IMR-90 (cell line): ENCODE measurements around the gene DNAJC6. TPM values are rescaled to one million over a fixed set of nuclear protein-coding genes. Genes with fewer than 3 reads are reported as not detected.

Experiments used
- ATAC-seq: fragments of 200-7000 bp; cut with Tn5 transposase; 2 replicates; pipeline ENCODE4 v1.9.1; 2020; ENCODE audit warnings: low read depth, mild to moderate bottlenecking, moderate library complexity
- BruUV-seq: library from RNA; stranded (reverse); fragments of 400-500 nt; replicated peaks from 2 replicates; lab custom pipeline; 2021; lab: Mats Ljungman, UMichigan
- CTCF ChIA-PET: fragments of 300-600 bp; formaldehyde crosslinking; extraction: SDS; loops from one replicate; lab custom pipeline; 2021; ENCODE audit warnings: antibody characterized with exemption; lab: Yijun Ruan, JAX
- POLR2A ChIA-PET: fragments of 300-600 bp; sonication (Branson Sonifier 250); formaldehyde crosslinking; loops from one replicate; lab custom pipeline; 2022; ENCODE audit warnings: antibody characterized with exemption; ENCODE audit not compliant: unreplicated experiment; lab: Charles Lee
- DNase-seq: peaks from one replicate; pipeline ENCODE4 v3.0.0; 2013
- H2AFZ ChIP-seq: replicated peaks from 2 replicates; pipeline ENCODE3; 2013; ENCODE audit warnings: low read length, mild to moderate bottlenecking; ENCODE audit not compliant: poor library complexity
- H2AK5ac ChIP-seq: 2 replicates; pipeline ENCODE4 v1.6.1; 2013; ENCODE audit warnings: low read depth, low read length, inconsistent platforms
- H2AK9ac ChIP-seq: replicated peaks from 2 replicates; pipeline ENCODE3; 2013; ENCODE audit warnings: mild to moderate bottlenecking, low read depth, low read length, moderate library complexity; ENCODE audit not compliant: poor library complexity
- H2BK120ac ChIP-seq: 2 replicates; pipeline ENCODE4 v1.6.1; 2013; ENCODE audit warnings: low read depth, low read length, inconsistent platforms
- H2BK15ac ChIP-seq: 3 replicates; pipeline ENCODE4 v1.6.1; 2013; ENCODE audit warnings: low read depth, low read length, inconsistent platforms
- H2BK20ac ChIP-seq: 2 replicates; pipeline ENCODE4 v1.6.1; 2013; ENCODE audit warnings: low read depth, mild to moderate bottlenecking, inconsistent platforms, low read length, moderate library complexity
- H2BK5ac ChIP-seq: 2 replicates; pipeline ENCODE4 v1.6.1; 2013; ENCODE audit warnings: mild to moderate bottlenecking, low read depth, low read length, inconsistent platforms; ENCODE audit not compliant: poor library complexity, severe bottlenecking
- H3K14ac ChIP-seq: replicated peaks from 2 replicates; pipeline ENCODE4 v1.6.1; 2013; ENCODE audit warnings: low read depth, low read length, inconsistent platforms
- H3K18ac ChIP-seq: 2 replicates; pipeline ENCODE4 v1.6.1; 2013; ENCODE audit warnings: low read depth, low read length, control low read depth
- H3K23ac ChIP-seq: 2 replicates; pipeline ENCODE4 v1.6.1; 2013; ENCODE audit warnings: low read depth, low read length, inconsistent platforms
- H3K27ac ChIP-seq: 2 replicates; pipeline ENCODE4 v1.5.1; 2013; ENCODE audit warnings: mild to moderate bottlenecking, control low read depth, low read length; ENCODE audit not compliant: insufficient read depth
- H3K27me3 ChIP-seq: 2 replicates; pipeline ENCODE4 v1.6.1; 2013; ENCODE audit warnings: low read length; ENCODE audit not compliant: control insufficient read depth, insufficient read depth
- H3K36me3 ChIP-seq: 2 replicates; pipeline ENCODE4 v1.6.1; 2013; ENCODE audit warnings: low read length, mixed read lengths; ENCODE audit not compliant: control insufficient read depth, insufficient read depth
- H3K4ac ChIP-seq: 2 replicates; pipeline ENCODE4 v1.6.1; 2013; ENCODE audit warnings: low read depth, low read length, inconsistent platforms
- H3K4me1 ChIP-seq: 2 replicates; pipeline ENCODE4 v1.6.1; 2013; ENCODE audit warnings: low read length, mixed read lengths; ENCODE audit not compliant: control insufficient read depth, insufficient read depth
- H3K4me2 ChIP-seq: 2 replicates; pipeline ENCODE4 v1.6.1; 2013; ENCODE audit warnings: low read depth, mild to moderate bottlenecking, control low read depth, low read length, moderate library complexity
- H3K4me3 ChIP-seq: 2 replicates; pipeline ENCODE4 v1.5.1; 2013; ENCODE audit warnings: low read depth, mild to moderate bottlenecking, control low read depth, low read length, moderate library complexity; ENCODE audit not compliant: insufficient read depth
- H3K56ac ChIP-seq: 2 replicates; pipeline ENCODE4 v1.6.1; 2013; ENCODE audit warnings: low read length, inconsistent platforms; ENCODE audit not compliant: insufficient read depth; ENCODE audit errors: extremely low read depth
- H3K79me1 ChIP-seq, 2 experiments: 2 replicates each; pipeline ENCODE4 v1.6.1; 2013; ENCODE audit warnings: low read length in 2 of 2, inconsistent platforms in 1 of 2, low read depth in 1 of 2
- H3K9ac ChIP-seq: 2 replicates; pipeline ENCODE4 v1.6.1; 2013; ENCODE audit warnings: low read depth, low read length, control low read depth
- H3K9me1 ChIP-seq: 2 replicates; pipeline ENCODE4 v1.6.1; 2013; ENCODE audit warnings: low read length, inconsistent platforms; ENCODE audit not compliant: insufficient read depth
- H3K9me3 ChIP-seq: 2 replicates; pipeline ENCODE4 v1.6.1; 2013; ENCODE audit warnings: low read length; ENCODE audit not compliant: control insufficient read depth, insufficient read depth
- H4K20me1 ChIP-seq: 2 replicates; pipeline ENCODE4 v1.6.1; 2013; ENCODE audit warnings: low read length, inconsistent platforms; ENCODE audit not compliant: insufficient read depth
- H4K5ac ChIP-seq: 2 replicates; pipeline ENCODE4 v1.6.1; 2013; ENCODE audit warnings: mild to moderate bottlenecking, low read depth, low read length, control low read depth
- H4K8ac ChIP-seq, 2 experiments: 2 replicates each; pipeline ENCODE4 v1.6.1; 2013; ENCODE audit warnings: low read depth in 2 of 2, low read length in 2 of 2, control low read depth in 1 of 2, inconsistent platforms in 1 of 2
- H4K91ac ChIP-seq: 2 replicates; pipeline ENCODE4 v1.6.1; 2013; ENCODE audit warnings: low read depth, low read length, inconsistent platforms; ENCODE audit not compliant: insufficient read depth
- BHLHE40 ChIP-seq: fragments of 150-350 bp; IDR thresholded peaks from 2 replicates; pipeline ENCODE4 v1.6.1; 2016; ENCODE audit warnings: mild to moderate bottlenecking, low read depth, low read length
- CEBPB ChIP-seq: IDR thresholded peaks from 2 replicates; pipeline ENCODE4 v1.6.1; 2012; ENCODE audit warnings: low read depth, low read length, improper control_type of control experiment
- RFX5 ChIP-seq: IDR thresholded peaks from 2 replicates; pipeline ENCODE4 v1.8.0; 2012; ENCODE audit warnings: low read depth, mild to moderate bottlenecking, low read length, moderate library complexity
- SMC3 ChIP-seq: fragments of 150-350 bp; IDR thresholded peaks from 2 replicates; pipeline ENCODE4 v1.6.1; 2016; ENCODE audit warnings: low read depth, mild to moderate bottlenecking, antibody characterized with exemption, low read length, moderate library complexity
- WGBS, 2 experiments: methylation state at CpG; one replicate each; pipeline versions ENCODE4 v1.1.5 to v1.1.7; 2013; ENCODE audit warnings: missing lambda C conversion rate in 2 of 2; ENCODE audit not compliant: insufficient read length in 1 of 2; ENCODE audit errors: extremely low coverage in 2 of 2; 5-methylcytosine and 5-hydroxymethylcytosine counted together
- dilution Hi-C: fragments of 300-500 bp; cut with HindIII; formaldehyde crosslinking; loops from one replicate; pipeline ENCODE4 v1.14.3; 2018; ENCODE audit warnings: low sequenced_read_pairs; ENCODE audit not compliant: unreplicated experiment
- in situ Hi-C: fragments of 300-500 bp; cut with MboI; formaldehyde crosslinking; loops from 3 replicates; pipeline ENCODE4 v1.14.3; 2019; ENCODE audit warnings: low sequenced_read_pairs, inconsistent platforms, mixed read lengths
- intact Hi-C: fragments of 100-400 bp; cut with micrococcal nuclease; formaldehyde crosslinking; loops from 2 replicates; pipeline ENCODE4 v1.10.0; 2022
- polyA plus RNA-seq, 3 experiments: library from polyadenylated mRNA; depleted of rRNA; stranded (reverse); fragments of >200 nt; gene quantifications; 2 replicates each; pipeline ENCODE4 v1.2.3, GENCODE V29; 2012; ENCODE audit warnings: low replicate concordance in 1 of 3
- total RNA-seq: library from RNA; depleted of rRNA; stranded (reverse); fragments of >200 nt; gene quantifications from 2 replicates; pipeline ENCODE4 v1.2.3, GENCODE V29; 2012

Gene DNAJC6
- total and polyA plus RNA-seq, 2 of the 4 experiments (the other 2 are of a cell fraction): 0.05 to 0.18 TPM

- POLR2A ChIA-PET: no interaction called here
- H3K27me3 ChIP-seq: no peaks in the 10 kb centered on the region
Measured at GRCh38 chr1:65321879-65322278, 12.5 kb downstream of the DNAJC6 start.

More at GRCh38 chr1:65321879-65322278, 12.5 kb downstream of the DNAJC6 start:
- Histone ChIP-seq H2AK5ac (no peak overlapping the region), H3K9me3 (no peaks in the 10 kb centered on the region), H2BK20ac (no peak overlapping the region), H3K27ac (no peak overlapping the region), H4K8ac (no peak overlapping the region), H3K36me3 (no peaks in the 10 kb centered on the region), H3K4me1 (no peaks in the 10 kb centered on the region), H4K5ac (no peak overlapping the region), H3K56ac (no peak overlapping the region), H4K20me1 (no peaks in the 10 kb centered on the region), H3K9me1 (no peaks in the 10 kb centered on the region), H3K18ac (no peak overlapping the region), H3K4me3 (no peak overlapping the region), H2BK5ac (no peak overlapping the region), H2BK15ac (no peak overlapping the region), H3K4me2 (no peak overlapping the region), H2AFZ (no peak overlapping the region), H4K91ac (no peak overlapping the region), H3K23ac (no peak overlapping the region), H2AK9ac (no peak overlapping the region), H3K79me1 (no peaks in the 10 kb centered on the region; a peak in 1 of 4 replicates), H3K9ac (no peak overlapping the region), H2BK120ac (no peak overlapping the region), H3K4ac (no peak overlapping the region), H3K14ac (no peak overlapping the region)
- no peak for DNase-seq
- no TSS peak for BruUV-seq
- in situ Hi-C loops (no loop called here), intact Hi-C loops (no loop called here), dilution Hi-C loops (no loop called here)
- TF ChIP-seq BHLHE40 (no peak), CEBPB (no peak), SMC3 (no peak), RFX5 (no peak)
- CTCF ChIA-PET: no interaction called here
- WGBS, 2 experiments: no CpG with 5 or more reads among the region's 2 CpGs
- no peak for ATAC-seq
